Measurements from ENCODE around the gene RASA3.

- TF ChIP-seq POLR2A (IDR thresholded peaks at IDR 0.05; ENCODE audit: low read depth) (no peak), POLR2AphosphoS5 (IDR thresholded peaks at IDR 0.05) (no peak), EP300 (IDR thresholded peaks at IDR 0.05) (no peak)
- TF ChIP-seq, protein P1, sequence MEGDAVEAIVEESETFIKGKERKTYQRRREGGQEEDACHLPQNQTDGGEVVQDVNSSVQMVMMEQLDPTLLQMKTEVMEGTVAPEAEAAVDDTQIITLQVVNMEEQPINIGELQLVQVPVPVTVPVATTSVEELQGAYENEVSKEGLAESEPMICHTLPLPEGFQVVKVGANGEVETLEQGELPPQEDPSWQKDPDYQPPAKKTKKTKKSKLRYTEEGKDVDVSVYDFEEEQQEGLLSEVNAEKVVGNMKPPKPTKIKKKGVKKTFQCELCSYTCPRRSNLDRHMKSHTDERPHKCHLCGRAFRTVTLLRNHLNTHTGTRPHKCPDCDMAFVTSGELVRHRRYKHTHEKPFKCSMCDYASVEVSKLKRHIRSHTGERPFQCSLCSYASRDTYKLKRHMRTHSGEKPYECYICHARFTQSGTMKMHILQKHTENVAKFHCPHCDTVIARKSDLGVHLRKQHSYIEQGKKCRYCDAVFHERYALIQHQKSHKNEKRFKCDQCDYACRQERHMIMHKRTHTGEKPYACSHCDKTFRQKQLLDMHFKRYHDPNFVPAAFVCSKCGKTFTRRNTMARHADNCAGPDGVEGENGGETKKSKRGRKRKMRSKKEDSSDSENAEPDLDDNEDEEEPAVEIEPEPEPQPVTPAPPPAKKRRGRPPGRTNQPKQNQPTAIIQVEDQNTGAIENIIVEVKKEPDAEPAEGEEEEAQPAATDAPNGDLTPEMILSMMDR (IDR thresholded peaks at IDR 0.05), result no peak
Observed at GRCh38 chr13:114135731-114136171, 3.3 kb upstream of the RASA3 start.

Measured in esophagus muscularis mucosa (tissue), 4 donors.